Right renal pelvis (tissue), 4 donors: ENCODE measurements around the gene PTX4. TPM values are rescaled to one million over a fixed set of nuclear protein-coding genes. Genes with fewer than 3 reads are reported as not detected.
"Not testable (repeated sequence)": the region's sequence is repeated elsewhere in the genome, so short reads cannot be mapped to it uniquely, and the experiment has no call there.

Source experiments
- DNase-seq, 4 donors: peaks; one replicate each; pipeline ENCODE4 v3.0.0-alpha.2; 2013; ENCODE audit warnings: low read depth in 4 of 4, low spot score in 3 of 4, missing footprints in 1 of 4
- polyA plus RNA-seq, 4 donors: library from polyadenylated mRNA; unstranded; fragments of 120-200 nt; gene quantifications; one replicate each; pipeline ENCODE4 v1.2.1, GENCODE V29; 2013; ENCODE audit not compliant: insufficient read length in 4 of 4

The PTX4 gene
- polyA plus RNA-seq, 4 donors = 0.04 TPM; not detected in 3

DNA sequence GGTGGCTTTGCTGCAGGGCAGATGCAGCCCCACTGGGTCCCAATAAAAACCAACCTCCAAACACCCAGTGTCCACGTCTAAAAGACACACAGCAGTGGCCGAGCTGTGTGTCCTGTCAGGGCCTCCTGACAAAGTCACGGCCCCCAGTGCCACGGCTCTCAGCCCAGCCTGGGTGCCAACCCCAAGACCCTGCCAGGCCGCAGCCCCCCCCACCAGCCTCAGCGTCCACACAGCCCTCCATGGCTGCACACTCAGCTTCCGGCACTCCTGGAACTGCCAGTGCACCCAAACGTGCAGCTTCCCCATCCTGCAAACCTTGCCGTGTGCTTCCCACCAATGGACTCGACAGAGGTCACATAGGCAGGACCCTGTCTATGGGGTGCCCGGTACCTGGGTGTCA is 40.8 kb downstream of the PTX4 start:
- DNase-seq = no peak

DNA sequence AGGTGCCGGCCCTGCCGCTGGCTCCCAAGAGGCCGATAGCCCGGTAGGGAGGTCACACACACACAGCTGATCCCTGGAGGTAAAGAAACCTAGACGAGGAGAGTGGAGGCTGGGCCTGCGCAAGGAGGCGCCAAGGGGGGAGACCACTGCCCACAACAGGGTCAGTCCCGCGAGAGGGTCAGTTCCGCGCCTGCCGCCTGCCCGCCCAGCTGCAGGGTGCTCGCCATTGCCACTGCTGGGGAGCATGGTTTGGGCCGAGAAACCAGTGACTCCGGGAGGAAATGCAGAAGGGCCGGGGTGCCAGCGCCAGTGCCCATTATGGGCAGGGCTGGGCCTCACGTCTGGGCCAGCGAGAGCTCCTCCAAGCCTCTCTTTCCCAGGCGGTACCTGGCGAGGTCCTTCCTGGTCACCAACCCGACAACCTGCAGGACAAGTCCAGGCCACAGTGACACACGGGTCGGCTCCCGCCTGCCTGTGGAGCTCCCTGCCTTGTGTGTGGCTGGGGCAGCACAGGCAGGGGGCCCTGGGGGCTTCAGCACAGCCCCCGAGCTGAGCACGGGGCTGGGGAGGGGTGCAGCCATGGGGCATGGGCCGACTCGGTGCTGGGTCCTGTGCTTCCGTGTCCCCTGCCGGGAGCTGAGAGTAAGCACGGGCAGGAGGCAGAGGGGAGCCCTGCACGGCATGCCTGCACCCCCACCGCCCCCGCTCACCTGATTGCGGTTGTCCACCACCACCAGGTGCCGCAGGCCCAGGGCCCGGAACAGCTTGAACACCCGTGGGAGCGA is 42.3 kb downstream of the PTX4 start:
- DNase-seq = no peak

DNA sequence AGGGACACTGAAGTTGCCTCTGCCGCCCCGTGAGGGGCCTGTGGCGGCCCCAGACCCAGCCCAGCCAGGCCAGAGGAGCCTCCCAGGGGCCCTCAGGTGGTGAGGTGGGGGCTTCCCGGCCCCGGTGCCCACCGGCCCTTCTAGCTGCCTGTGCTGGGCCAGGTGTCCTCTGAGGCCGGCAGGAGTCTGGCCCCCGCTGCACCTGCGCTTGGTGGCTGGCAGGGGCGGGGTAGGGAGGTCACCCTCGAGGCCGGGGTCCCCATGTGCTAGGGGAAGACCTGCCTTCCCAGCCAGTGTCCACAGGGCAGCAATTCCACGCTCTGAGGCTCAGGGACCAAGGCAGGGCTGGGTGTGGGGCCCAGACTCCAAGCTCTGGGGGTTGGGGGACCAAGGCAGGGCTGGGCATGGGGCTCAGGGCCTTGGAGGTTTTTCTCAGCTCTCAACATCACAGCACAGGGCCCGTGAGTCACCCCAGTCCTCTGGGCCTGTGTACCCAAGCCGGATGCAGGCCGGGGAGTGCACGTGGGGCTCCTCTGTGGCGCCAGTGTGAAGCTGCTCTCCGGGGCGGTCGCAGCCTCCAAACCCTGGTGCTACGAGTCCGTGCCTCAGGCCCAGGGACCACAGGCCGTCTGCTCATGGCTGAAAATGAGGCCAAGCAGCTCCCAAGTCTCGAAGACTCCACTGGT is 43.1 kb downstream of the PTX4 start:
- DNase-seq = no peak

DNA sequence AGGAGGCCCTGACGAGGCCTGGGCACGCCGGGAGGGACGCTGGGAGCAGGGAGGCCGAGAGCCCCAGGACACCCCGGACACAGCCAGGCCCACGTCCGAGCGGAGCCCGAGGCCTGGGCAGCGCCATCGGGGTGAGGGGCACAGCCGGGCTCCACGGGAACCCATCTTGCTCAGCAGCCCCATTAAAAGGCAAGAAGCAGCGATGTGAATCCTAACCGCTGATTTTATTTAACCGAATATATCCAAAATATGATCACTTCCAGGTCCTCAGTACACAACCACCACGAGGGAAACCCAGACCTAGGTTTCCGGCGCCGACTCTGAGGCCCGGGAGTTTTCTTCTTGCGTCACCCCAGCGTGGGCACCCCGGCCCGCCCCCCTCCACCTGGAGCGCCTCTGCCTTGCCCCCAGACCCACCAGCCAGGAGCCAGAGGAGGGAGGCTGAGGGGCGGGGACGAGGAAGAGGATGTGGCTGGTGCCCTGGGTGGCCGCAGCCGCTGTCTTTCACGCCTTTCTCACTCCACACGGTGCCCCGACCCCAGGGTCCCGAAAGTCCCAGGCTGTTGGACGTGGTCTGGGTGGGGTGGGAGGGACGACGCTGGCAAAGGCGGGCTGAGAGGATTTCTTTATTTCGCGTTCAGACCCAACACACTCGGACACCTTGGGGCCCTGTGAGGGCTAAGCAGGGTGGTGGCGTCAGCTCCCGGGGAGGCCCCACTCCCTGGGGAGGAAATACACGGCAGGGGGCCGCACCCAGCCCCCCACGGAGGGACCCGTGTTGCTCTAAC is 43.8 kb downstream of the PTX4 start:
- no peak for DNase-seq

DNA sequence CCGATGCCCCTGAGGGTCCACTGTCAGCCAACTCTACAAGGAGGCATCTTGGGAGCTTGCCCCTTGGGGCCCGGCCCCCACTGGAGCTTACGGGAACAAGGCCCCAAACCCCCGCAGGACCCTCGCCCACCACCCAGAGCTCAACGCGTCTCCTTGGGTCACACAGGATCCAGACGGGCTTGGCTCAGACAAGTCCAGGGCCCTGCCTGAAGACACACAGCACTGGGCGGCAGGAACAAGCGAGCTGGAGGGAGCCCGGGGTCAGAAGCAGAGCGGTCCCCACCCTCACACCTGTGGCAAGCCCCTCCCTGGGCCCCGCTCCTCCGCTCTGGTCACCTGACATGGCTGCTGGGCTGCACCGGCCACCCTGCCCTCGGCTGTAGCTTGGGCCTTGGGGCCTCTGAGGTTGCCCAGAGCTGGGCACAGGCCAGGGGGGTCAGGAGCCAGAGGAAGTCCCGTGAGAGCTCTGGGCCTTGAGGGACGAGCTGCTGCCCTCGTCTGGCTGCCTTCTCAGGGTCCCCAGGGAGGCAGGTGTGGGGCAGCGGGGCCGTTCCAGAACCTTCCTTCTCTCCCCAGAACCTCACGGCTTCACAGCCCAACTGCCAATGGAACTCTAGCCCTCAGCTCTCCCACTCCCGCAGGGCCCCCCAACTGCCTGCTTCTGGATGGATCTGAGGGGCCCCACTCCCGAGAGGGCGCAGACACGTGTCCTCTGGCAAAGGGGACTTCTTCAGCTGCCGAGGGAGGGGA is 44.6 kb downstream of the PTX4 start, which contains the start of gene CCDC154:
CCDC154 (minus strand) TSS at position 577 of the 750 bp plus-strand sequence; CDS start at position 343, 234 bp downstream.
- no peak for DNase-seq

DNA sequence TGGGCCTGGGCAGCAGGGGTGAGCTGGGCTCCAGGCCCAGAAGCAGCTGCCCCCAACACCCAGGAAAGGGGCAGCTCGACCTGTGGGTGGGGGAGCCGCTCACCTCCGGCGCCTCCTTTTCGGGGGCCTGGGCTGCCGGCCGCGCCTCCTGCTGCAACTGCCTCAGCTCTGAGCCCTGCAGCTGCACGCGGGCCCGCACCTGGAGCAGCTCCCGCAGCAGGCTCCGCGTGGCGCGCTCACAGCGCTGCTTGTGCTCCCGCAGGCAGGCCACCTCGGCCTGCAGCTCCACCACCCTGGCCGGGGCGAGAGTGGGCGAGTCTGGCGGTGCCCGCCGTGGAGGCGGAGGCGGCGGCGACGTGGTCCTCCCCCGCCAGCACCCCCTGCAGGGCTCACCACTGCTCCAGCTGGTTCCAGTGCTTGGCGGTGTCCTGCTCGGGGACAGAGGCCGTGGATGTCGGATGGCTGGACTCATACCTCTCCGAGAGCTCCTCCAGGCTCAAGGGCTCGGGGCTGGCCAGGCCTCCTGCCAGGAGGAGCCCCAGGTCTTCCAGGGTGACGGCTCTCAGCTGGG is 45.3 kb downstream of the PTX4 start:
- DNase-seq = no peak

DNA sequence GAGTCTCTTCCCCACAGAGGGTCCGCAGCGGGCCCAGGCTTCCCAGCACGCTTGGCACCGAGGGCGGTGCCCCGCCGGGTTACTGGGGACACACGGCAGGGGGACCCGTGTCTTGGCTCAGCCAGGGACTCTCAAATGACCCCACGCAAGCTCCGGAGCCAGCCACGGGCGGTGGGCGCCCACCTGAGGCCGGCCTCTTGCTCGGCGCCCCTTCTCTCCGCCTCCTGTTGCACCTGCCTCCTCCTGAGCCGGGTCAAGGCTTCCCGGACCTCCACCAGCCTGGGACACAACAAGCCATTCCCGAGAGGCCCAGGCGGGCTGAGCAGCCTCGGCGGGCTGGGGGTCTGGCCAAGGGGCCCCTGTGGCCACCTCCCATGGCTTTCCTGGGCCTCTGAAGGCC is 46.0 kb downstream of the PTX4 start:
- no peak for DNase-seq

DNA sequence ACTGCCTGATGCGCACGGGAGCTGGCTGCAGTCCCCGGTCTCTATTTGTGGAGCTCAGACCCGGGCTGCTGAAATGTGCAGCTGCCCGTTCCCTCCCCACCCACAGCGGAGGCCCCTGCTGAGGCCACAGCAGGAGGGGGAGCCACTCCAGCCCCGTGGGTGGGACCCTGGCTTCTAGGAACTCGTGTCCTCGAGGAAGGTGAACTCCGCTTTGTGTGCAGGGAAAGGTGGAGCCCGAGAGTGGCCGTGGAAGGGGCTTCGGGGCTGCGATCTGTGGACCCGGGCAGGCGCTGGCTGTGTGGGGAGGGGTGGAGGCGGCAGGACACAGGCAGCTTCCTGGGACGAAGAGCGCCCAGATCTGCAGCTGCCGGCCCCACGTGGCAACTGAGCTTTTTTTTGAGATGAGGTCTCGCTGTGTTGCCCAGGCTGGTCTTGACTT is 47.3 kb downstream of the PTX4 start:
- DNase-seq = no peak

DNA sequence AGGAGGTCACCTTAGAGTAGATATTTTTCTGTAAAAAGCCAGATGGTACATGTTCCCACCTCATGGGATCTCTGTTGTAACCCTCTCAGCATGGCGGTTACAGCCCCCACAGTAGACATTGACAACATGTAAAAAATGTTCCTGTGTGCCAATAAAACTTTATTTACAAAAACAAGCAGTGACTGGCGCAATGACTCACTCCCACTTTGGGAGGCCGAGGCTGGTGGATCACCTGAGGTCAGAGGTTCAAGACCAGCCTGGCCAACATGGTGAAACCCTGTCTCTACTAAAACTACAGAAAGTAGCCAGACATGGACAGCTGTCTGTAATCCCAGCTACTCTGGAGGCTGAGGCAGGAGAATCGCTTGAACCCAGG is 49.1 kb downstream of the PTX4 start:
- not testable (repeated sequence) for DNase-seq

DNA sequence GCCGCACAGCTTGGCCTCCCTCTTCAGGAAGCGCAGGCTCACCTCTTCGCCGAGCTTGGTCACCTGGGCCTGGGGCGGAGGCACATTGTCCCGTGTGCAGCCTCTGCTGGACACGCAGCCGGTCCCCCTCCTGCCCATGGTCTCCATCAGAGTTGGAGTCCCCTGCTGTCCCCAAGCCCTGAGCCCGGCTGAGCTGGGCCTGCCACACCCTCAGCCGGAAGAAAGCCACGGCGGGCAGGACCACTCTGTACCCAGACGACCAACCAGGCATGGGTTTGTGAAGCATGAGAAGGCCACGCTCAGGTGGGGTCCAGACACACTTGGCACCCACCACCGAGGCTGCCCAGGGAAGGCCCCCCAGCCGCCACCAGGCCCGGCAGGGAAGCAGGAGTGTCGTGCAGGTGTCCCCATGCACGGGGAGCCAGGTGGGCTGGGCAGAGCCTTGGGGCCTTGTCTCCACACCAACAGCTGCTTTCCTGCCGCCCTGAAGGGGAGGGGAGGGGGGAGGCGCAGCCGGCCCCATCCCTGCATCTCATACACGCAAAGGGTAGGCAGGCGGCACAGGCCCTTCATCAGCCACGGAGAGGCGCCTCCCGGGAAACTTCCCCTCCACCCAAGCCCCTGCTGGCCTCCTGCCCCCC is 49.6 kb downstream of the PTX4 start:
- DNase-seq = no peak

DNA sequence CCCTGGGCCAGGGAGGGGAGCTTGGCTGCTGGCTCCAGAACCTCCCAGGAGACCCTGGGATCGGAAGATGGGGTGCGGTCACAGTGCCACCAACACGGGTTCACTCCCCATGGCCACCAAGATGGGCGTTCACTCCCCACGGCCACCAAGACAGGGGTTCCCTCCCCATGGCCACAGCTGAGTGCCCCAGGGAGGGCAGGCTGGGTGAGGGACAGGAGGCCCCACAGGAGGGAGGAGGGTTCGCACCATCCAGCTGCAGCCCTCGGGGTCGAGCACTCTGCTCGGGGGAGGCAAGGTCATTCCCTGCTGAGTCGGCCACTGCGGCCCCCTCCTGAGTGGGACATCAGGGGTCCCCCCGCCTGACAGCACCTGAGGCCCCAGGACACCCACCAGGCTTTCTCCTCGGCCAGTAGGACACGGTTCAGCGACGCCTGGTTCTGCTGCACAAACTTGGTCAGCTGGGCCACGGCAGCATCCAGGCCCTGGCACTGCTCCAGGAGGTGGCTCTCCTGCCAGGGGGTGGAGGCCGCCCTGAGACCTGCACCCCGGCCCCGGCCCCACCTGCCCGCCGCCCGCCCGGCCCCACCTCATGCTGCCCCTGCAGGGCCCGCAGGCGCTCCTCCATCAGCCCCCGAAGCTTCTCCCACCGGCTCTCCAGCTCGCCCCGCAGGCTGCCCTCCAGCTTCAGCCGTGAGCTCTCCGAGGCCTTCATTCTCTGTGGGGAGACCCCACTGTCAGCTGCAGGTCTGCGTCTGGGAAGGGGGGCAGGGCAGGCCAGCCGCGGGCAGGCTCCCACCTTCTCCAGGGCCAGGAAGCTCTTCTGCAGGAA is 50.3 kb downstream of the PTX4 start:
- DNase-seq = no peak

DNA sequence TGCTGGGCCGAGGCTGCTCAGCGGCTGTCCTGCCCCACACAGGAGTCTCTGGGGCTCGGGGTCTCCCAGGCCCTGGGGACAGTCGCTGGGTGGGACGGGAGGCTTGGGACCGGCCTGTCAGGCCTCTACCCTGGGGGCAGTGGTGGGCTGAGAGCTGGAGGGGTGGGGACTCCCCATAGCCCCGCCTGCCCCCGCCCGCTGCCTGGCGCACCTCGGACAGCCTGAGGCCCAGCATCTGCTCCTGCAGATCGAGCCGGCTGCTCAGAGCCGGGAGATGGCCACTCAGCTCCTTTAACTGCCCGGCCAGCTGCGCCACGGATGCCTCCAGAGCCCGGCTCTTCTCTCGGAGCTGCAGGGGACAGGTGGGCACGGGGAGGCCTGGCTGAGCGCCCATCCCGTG is 51.1 kb downstream of the PTX4 start:
- DNase-seq = no peak

DNA sequence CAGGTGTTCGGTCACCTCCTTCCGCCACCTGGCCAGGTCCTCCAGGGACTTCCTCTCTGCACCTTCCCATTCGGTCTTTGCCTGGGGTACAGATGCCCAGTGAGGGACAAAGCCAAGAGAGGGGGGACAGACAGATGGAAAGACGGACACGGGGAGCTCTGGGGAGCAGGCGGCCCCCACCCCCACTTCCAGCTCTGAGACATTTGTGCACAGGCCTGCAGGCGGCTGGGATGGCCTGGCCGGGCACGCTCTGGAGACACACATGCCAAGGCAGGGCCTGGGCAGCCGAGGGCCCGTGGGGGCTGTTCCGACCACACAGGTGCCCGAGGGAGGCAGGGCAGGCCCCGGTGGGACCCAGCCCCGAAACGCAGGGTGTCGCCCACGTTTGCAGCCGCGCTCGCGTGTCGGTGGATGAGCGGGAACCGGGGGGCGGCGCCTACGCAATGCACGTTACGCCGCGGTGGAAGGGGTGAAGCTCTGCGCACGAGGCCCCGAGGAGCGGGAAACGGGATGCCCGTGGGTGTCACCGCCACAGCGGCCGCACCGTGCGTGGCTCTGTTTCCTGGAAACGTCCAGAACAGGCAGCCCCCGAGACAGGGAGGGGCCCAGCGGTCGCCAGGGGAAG is 51.9 kb downstream of the PTX4 start:
- no peak for DNase-seq

DNA sequence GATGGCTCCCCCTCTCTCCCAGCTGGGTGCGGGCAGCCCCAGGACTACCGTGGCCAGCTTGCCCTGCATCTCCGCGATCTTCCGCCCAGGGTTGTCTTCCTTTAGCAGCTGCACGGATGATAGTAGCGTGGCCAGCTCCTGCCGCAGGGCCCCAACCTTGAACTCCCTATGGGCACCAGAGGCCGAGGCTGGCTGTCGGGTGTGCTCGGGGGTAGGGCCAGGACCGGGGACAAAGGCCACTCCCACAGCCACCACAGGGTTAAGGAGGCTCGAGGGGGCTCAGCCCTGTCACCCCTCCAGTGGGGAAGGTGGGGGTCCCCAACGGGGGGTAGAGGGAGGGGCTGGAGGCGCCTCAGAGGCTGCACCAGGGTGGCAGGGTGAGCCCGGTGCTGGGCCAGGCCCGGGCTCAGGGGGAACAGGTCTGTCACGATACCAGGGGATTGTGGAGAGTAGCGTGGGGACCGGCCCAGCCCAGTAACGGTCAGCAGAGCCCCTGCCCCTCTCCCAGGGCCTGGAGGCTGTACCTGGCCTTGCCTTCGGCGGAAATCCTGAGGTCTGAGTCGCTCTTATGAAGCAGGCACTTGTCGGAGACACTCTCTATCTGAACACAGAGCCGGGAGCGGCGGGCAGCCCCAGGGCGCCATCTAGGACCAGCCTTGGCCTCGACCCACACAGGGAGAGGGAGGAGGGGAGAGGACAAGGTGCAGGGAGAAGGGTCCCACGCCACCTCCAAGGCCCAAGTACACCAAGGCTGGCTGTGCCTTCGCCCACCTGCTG is 52.6 kb downstream of the PTX4 start:
- DNase-seq = no peak
